B cell (primary cell): ENCODE results near the gene MAML2. TPM values are rescaled to one million over a fixed set of nuclear protein-coding genes. Genes with fewer than 3 reads are reported as not detected.

Experiments
- ATAC-seq: fragments of 200-7000 bp; cut with Tn5 transposase; one replicate; pipeline ENCODE4 v1.10.0; 2021; ENCODE audit warnings: low read depth, mild to moderate bottlenecking, moderate number of reproducible peaks, moderate library complexity
- CTCF ChIA-PET: fragments of 350-600 bp; sonication (Branson Sonifier 250); formaldehyde crosslinking; loops from one replicate; lab custom pipeline; 2021; ENCODE audit warnings: antibody characterized with exemption, inconsistent platforms; lab: Charles Lee
- POLR2A ChIA-PET: fragments of 350-600 bp; sonication (Branson Sonifier 250); formaldehyde crosslinking; loops from one replicate; lab custom pipeline; 2021; ENCODE audit warnings: antibody characterized with exemption; lab: Charles Lee
- DNase-seq: peaks from one replicate; pipeline ENCODE4 v3.0.0; 2013
- H2AFZ ChIP-seq: 2 replicates; pipeline ENCODE4 v1.6.1; 2012; ENCODE audit warnings: mild to moderate bottlenecking, low read depth, low read length; ENCODE audit not compliant: insufficient read depth, poor library complexity, severe bottlenecking
- H3K27ac ChIP-seq, 2 donors: 1 replicate in 1 of 2; 2 replicates in 1 of 2; pipeline ENCODE4 v1.5.1; 2012 to 2013; ENCODE audit warnings: low read length in 2 of 2, mild to moderate bottlenecking in 2 of 2, moderate library complexity in 1 of 2
- H3K27me3 ChIP-seq, 4 experiments: fragments of 200-600 bp in 1 of 4; sonication (generic) in 1 of 4; replicated peaks in 1 of 4; 1 replicate in 2 of 4; 2 replicates in 2 of 4; pipeline versions ENCODE4 v1.6.1 to v1.7.0; 2013 to 2016; ENCODE audit warnings: low read length in 3 of 4, mild to moderate bottlenecking in 2 of 4, mixed read lengths in 1 of 4, moderate library complexity in 1 of 4; ENCODE audit not compliant: insufficient read depth in 4 of 4, control insufficient read depth in 3 of 4; ENCODE audit errors: control extremely low read depth in 1 of 4
- H3K36me3 ChIP-seq, 2 experiments: replicated peaks in 1 of 2; 1 replicate in 1 of 2; 2 replicates in 1 of 2; pipeline versions ENCODE4 v1.6.1 to v1.7.1; 2013; ENCODE audit warnings: low read length in 1 of 2; ENCODE audit not compliant: insufficient read depth in 2 of 2, control insufficient read depth in 1 of 2; ENCODE audit errors: control extremely low read depth in 1 of 2, extremely low read depth in 1 of 2
- H3K4me1 ChIP-seq, 2 donors: fragments of 200-600 bp in 1 of 2; sonication (generic) in 1 of 2; 1 replicate in 1 of 2; 2 replicates in 1 of 2; pipeline versions ENCODE4 v1.5.1 to v1.6.1; 2013 to 2017; ENCODE audit warnings: low read length in 2 of 2; ENCODE audit not compliant: control insufficient read depth in 2 of 2, insufficient read depth in 2 of 2
- H3K4me2 ChIP-seq: replicated peaks from 2 replicates; pipeline ENCODE3; 2012; ENCODE audit warnings: mild to moderate bottlenecking, low read depth, low read length; ENCODE audit not compliant: poor library complexity, severe bottlenecking
- H3K4me3 ChIP-seq, 5 experiments: fragments of 200-600 bp in 1 of 5; sonication (generic) in 1 of 5; 1 replicate in 3 of 5; 2 replicates in 2 of 5; pipeline versions ENCODE4 v1.5.1 to v1.7.0; 2011 to 2016; ENCODE audit warnings: low read length in 4 of 5, mild to moderate bottlenecking in 4 of 5, low read depth in 2 of 5, control low read depth in 1 of 5, moderate library complexity in 1 of 5; ENCODE audit not compliant: insufficient read depth in 1 of 5; ENCODE audit errors: control extremely low read depth in 1 of 5, extremely low read depth in 1 of 5
- H3K79me2 ChIP-seq: fragments of 200-600 bp; sonication (generic); one replicate; pipeline ENCODE4 v1.6.0; 2016; ENCODE audit warnings: low read length; ENCODE audit not compliant: control insufficient read depth, insufficient read depth
- H3K9ac ChIP-seq: fragments of 200-600 bp; sonication (generic); 2 replicates; pipeline ENCODE4 v1.6.1; 2017; ENCODE audit warnings: mild to moderate bottlenecking, low read length, moderate library complexity
- H3K9me3 ChIP-seq, 3 donors: one replicate each; pipeline versions ENCODE4 v1.6.1 to v1.7.1; 2013; ENCODE audit warnings: low read length in 2 of 3; ENCODE audit not compliant: control insufficient read depth in 2 of 3, insufficient read depth in 1 of 3; ENCODE audit errors: control extremely low read depth in 1 of 3
- H4K20me1 ChIP-seq: 2 replicates; pipeline ENCODE4 v1.6.0; 2012; ENCODE audit warnings: mild to moderate bottlenecking, low read length; ENCODE audit not compliant: insufficient read depth, control insufficient read depth, poor library complexity, severe bottlenecking
- H3K27ac Mint-ChIP-seq: one replicate; pipeline ENCODE4 v1.8.0; 2021; ENCODE audit warnings: mixed read lengths
- H3K27me3 Mint-ChIP-seq: one replicate; pipeline ENCODE4 v1.8.0; 2021; ENCODE audit warnings: mixed read lengths
- H3K4me1 Mint-ChIP-seq: one replicate; pipeline ENCODE4 v1.8.0; 2021; ENCODE audit warnings: mixed read lengths
- H3K4me3 Mint-ChIP-seq: one replicate; pipeline ENCODE4 v1.8.0; 2021; ENCODE audit warnings: mixed read lengths
- H3K9me3 Mint-ChIP-seq: one replicate; pipeline ENCODE4 v1.8.0; 2022; ENCODE audit warnings: mixed read lengths; ENCODE audit not compliant: insufficient read depth
- EZH2 ChIP-seq: IDR thresholded peaks from 2 replicates; pipeline ENCODE4 v1.6.1; 2012; ENCODE audit warnings: borderline replicate concordance, low read depth, mild to moderate bottlenecking, moderate library complexity, low read length; ENCODE audit not compliant: insufficient read depth, poor library complexity, severe bottlenecking
- WGBS: methylation state at CpG from one replicate; pipeline ENCODE4 v1.1.5; 2013; ENCODE audit warnings: missing lambda C conversion rate; ENCODE audit not compliant: insufficient coverage; 5-methylcytosine and 5-hydroxymethylcytosine counted together
- intact Hi-C: fragments of 100-400 bp; cut with micrococcal nuclease; formaldehyde crosslinking; loops from one replicate; pipeline ENCODE4 v1.10.0; 2022
- polyA plus RNA-seq: library from polyadenylated mRNA; depleted of rRNA; stranded (reverse); fragments of >200 nt; gene quantifications from 2 replicates; pipeline ENCODE4 v1.2.3, GENCODE V29; 2012
- total RNA-seq, 2 donors: library from RNA; stranded (reverse); fragments of 120-200 nt in 1 of 2; gene quantifications; 1 replicate in 1 of 2; 2 replicates in 1 of 2; pipeline versions ENCODE4 v1.2.3 to v1.2.4, GENCODE V29; 2013 to 2022
- TF ChIP-seq, protein P1 (sequence below): fragments of 200-600 bp; IDR thresholded peaks from one replicate; pipeline ENCODE4 v1.8.0; 2022; ENCODE audit warnings: antibody characterized with exemption, mild to moderate bottlenecking

Gene MAML2
- total and polyA plus RNA-seq, 2 donors (not counting 1 experiment from before 2014, with no cell fraction given), result 10.7 to 26.4 TPM

DNA sequence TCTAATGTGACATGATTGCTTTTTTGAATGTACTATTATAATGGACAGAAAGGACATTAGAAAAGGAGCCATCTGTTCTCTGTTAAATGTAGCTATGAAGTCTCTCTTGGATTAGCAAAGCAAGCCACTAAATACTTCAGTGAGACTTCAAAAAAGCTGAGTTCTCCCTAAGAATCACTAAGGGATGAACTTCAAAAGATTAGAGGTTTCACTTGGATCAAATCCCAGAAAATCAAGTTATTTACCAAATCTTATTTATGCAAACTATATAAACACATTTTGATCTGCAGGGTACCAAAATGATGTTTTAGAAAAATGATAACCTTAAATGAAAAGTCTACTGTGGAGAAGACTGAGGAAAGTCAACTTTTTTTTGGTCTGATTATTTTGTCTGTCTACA lies 337.0 kb downstream of the MAML2 start:
- intact Hi-C loops, result no loop called here
- Histone ChIP-seq H3K9ac (no peak overlapping the region), H3K9me3 (no peaks in the 10 kb centered on the region), H3K4me3 (no peak overlapping the region), H3K79me2 (peaks cover 17% of the 10 kb centered on the region), H4K20me1 (no peaks in the 10 kb centered on the region), H2AFZ (no peak overlapping the region), H3K36me3 (no peaks in the 10 kb centered on the region), H3K27ac (no peak overlapping the region), H3K4me1 (peaks cover 2% of the 10 kb centered on the region in 2 donors), H3K27me3 (no peaks in the 10 kb centered on the region), H3K4me2 (no peak overlapping the region)
- Mint-ChIP-seq H3K4me1 (peaks cover 6% of the 10 kb centered on the region), H3K9me3 (no peaks in the 10 kb centered on the region), H3K27me3 (no peaks in the 10 kb centered on the region), H3K27ac (no peak overlapping the region), H3K4me3 (no peak overlapping the region)
- POLR2A ChIA-PET, result no interaction called here
- ATAC-seq (no peak), DNase-seq (no peak)
- CTCF ChIA-PET, result no interaction called here
- TF ChIP-seq, protein P1, sequence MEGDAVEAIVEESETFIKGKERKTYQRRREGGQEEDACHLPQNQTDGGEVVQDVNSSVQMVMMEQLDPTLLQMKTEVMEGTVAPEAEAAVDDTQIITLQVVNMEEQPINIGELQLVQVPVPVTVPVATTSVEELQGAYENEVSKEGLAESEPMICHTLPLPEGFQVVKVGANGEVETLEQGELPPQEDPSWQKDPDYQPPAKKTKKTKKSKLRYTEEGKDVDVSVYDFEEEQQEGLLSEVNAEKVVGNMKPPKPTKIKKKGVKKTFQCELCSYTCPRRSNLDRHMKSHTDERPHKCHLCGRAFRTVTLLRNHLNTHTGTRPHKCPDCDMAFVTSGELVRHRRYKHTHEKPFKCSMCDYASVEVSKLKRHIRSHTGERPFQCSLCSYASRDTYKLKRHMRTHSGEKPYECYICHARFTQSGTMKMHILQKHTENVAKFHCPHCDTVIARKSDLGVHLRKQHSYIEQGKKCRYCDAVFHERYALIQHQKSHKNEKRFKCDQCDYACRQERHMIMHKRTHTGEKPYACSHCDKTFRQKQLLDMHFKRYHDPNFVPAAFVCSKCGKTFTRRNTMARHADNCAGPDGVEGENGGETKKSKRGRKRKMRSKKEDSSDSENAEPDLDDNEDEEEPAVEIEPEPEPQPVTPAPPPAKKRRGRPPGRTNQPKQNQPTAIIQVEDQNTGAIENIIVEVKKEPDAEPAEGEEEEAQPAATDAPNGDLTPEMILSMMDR, result no peak
- no peak for TF ChIP-seq EZH2

DNA sequence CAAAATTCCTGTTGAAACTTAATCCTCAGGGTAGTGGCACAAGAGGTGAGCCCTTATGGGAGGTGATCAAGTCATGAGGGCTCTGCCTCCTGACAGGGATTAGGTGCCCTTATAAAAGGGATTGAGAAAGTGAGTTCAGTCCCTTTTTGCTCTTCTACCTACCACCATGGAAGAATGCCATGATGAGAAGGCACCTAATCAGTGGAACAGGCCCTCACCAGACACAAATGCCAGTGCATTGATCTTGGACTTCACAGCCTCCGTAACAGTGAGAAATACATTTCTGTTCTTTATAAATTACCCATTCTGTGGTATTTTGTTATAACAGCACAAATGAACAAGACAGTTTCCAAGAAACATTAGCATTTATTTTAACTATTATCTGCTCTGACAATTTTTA lies 338.1 kb downstream of the MAML2 start:
- no peak overlapping the region for H3K4me3 ChIP-seq
- no peaks in the 10 kb centered on the region for H3K9me3 Mint-ChIP-seq
- no peaks in the 10 kb centered on the region for H4K20me1 ChIP-seq
- H3K4me2 ChIP-seq, result no peak overlapping the region
- H3K9ac ChIP-seq, result no peak overlapping the region
- CTCF ChIA-PET, result no interaction called here
- DNase-seq, result no peak
- H2AFZ ChIP-seq, result no peak overlapping the region
- H3K4me1 ChIP-seq, result no peaks in the 10 kb centered on the region
- H3K79me2 ChIP-seq, result peaks cover 17% of the 10 kb centered on the region
- H3K27ac ChIP-seq, result no peak overlapping the region
- H3K9me3 ChIP-seq, result no peaks in the 10 kb centered on the region
- POLR2A ChIA-PET, result no interaction called here
- intact Hi-C loops, result no loop called here
- TF ChIP-seq EZH2, result no peak
- TF ChIP-seq, protein P1, result no peak
- H3K4me1 Mint-ChIP-seq, result no peaks in the 10 kb centered on the region
- H3K27ac Mint-ChIP-seq, result no peak overlapping the region
- H3K27me3 ChIP-seq, result no peaks in the 10 kb centered on the region
- no peaks in the 10 kb centered on the region for H3K36me3 ChIP-seq
- no peak overlapping the region for H3K4me3 Mint-ChIP-seq
- no peak for ATAC-seq
- WGBS, result no CpG with 5 or more reads among the region's 1 CpG
- H3K27me3 Mint-ChIP-seq, result no peaks in the 10 kb centered on the region
